Right renal cortex interstitium (tissue), 3 donors: ENCODE measurements around the gene ITPRID1. TPM values are rescaled to one million over a fixed set of nuclear protein-coding genes. Genes with fewer than 3 reads are reported as not detected.

ENCODE experiments used
- DNase-seq, 3 donors: peaks; one replicate each; pipeline ENCODE4 v3.0.0-alpha.2; 2013; ENCODE audit warnings: low read depth in 3 of 3, low spot score in 2 of 3
- polyA plus RNA-seq, 3 donors: library from polyadenylated mRNA; unstranded; fragments of 120-200 nt; gene quantifications; one replicate each; pipeline ENCODE4 v1.2.1, GENCODE V29; 2013; ENCODE audit not compliant: insufficient read length in 3 of 3

The ITPRID1 gene
- polyA plus RNA-seq, 3 donors = not detected

- no peak for DNase-seq
Observed at GRCh38 chr7:31613604-31614003, 99.7 kb downstream of the ITPRID1 start.

- no peak for DNase-seq
Observed at GRCh38 chr7:31633467-31633866, 119.6 kb downstream of the ITPRID1 start.

- peak; percentile 27 to 39 (median 31) for DNase-seq
Observed at GRCh38 chr7:31633894-31634494, 120.1 kb downstream of the ITPRID1 start.

GRCh38 chr7:31640381-31640780 is 126.5 kb downstream of the ITPRID1 start:
- DNase-seq = no peak

GRCh38 chr7:31642681-31643115 is 128.8 kb downstream of the ITPRID1 start:
- no peak for DNase-seq

GRCh38 chr7:31646942-31647341 is 133.1 kb downstream of the ITPRID1 start:
- DNase-seq = no peak

- no peak for DNase-seq
Observed at GRCh38 chr7:31647511-31647910, 133.6 kb downstream of the ITPRID1 start.

- DNase-seq = no peak
Observed at GRCh38 chr7:31648288-31648687, 134.4 kb downstream of the ITPRID1 start.

GRCh38 chr7:31648880-31649279 is 135.0 kb downstream of the ITPRID1 start:
- no peak for DNase-seq

- DNase-seq = no peak
Observed at GRCh38 chr7:31651234-31652062, 137.6 kb downstream of the ITPRID1 start.

GRCh38 chr7:31652063-31652326 is 138.1 kb downstream of the ITPRID1 start:
- no peak for DNase-seq

GRCh38 chr7:31663072-31663471 is 149.2 kb downstream of the ITPRID1 start:
- no peak for DNase-seq

GRCh38 chr7:31664890-31665289 is 151.0 kb downstream of the ITPRID1 start:
- DNase-seq = no peak

- no peak for DNase-seq
Observed at GRCh38 chr7:31665546-31665945, 151.7 kb downstream of the ITPRID1 start.

GRCh38 chr7:31669461-31669860 is 155.6 kb downstream of the ITPRID1 start:
- no peak for DNase-seq

- DNase-seq = no peak
Observed at GRCh38 chr7:31679574-31680305, 165.8 kb downstream of the ITPRID1 start.

- DNase-seq = no peak
Observed at GRCh38 chr7:31683445-31684225, 169.7 kb downstream of the ITPRID1 start.

GRCh38 chr7:31687024-31687748 is 173.3 kb downstream of the ITPRID1 start, which contains the start of gene PPP1R17:
Gene PPP1R17 (plus strand): TSS chr7:31687215. CDS start chr7:31692442, 5,227 bp downstream.
- no peak for DNase-seq

- DNase-seq = no peak
Observed at GRCh38 chr7:31688372-31688771, 174.5 kb downstream of the ITPRID1 start.

- no peak for DNase-seq
Observed at GRCh38 chr7:31688996-31689395, 175.1 kb downstream of the ITPRID1 start.
